ENCODE data around the gene ANKH. TPM values are rescaled to one million over a fixed set of nuclear protein-coding genes. Genes with fewer than 3 reads are reported as not detected.

Gene ANKH
- polyA plus RNA-seq, 4 donors = 9.6 to 21.8 (median 12.9) TPM

- no peak for DNase-seq (ENCODE audit: low read depth in 4 of 4, low spot score in 2 of 4)
Measured at GRCh38 chr5:14767735-14768507, 103.7 kb downstream of the ANKH start.

- DNase-seq (ENCODE audit: low read depth in 4 of 4, low spot score in 2 of 4) = no peak
Measured at GRCh38 chr5:14767053-14767452, 104.5 kb downstream of the ANKH start.

GRCh38 chr5:14766584-14766983 is 105.0 kb downstream of the ANKH start:
- no peak for DNase-seq (ENCODE audit: low read depth in 4 of 4, low spot score in 2 of 4)

GRCh38 chr5:14765587-14765986 is 106.0 kb downstream of the ANKH start:
- DNase-seq (ENCODE audit: low read depth in 4 of 4, low spot score in 2 of 4) = no peak

GRCh38 chr5:14762549-14763216 is 108.9 kb downstream of the ANKH start:
- no peak for DNase-seq (ENCODE audit: low read depth in 4 of 4, low spot score in 2 of 4)

- DNase-seq (ENCODE audit: low read depth in 4 of 4, low spot score in 2 of 4) = no peak
Measured at GRCh38 chr5:14760548-14761002, 111.0 kb downstream of the ANKH start.

DNA sequence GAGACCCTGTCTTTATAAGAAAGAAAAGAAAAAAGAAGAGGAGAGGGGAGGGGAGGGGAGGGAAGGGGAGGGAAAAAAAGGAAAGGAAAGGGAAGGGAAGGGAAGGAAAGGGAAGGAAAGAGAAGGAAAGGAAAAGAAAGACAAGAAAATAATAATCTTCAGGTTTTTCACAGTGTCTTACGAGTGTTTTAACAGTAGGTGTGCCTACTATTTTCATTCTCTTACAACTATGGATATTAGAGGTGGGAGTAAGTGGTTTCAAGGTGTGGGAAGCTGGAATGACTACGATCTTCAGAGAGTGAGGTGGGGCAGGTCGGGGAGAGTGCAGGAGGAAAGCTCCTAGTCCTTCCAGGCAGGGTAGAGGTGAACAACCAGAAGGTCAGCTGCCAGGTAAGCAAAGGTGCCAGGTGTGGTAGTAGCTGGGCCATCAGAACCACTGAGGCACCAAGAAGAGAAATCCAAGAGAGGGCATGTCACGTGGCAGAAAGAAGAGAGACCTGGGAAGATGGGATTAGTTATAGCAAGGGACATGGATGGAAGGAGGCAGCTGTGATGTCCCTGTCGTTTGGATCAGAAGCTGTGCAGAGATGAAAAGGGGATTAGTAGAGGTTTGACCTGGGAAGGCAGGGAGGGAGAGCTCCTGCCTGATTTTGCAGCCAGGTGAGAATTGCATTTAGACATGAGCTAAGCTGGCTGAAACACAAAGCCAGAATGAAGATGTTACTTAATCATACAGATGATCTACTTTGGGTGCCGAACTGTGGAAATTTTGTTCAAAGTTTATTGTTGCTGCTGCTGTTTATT is 111.6 kb downstream of the ANKH start:
- DNase-seq (ENCODE audit: low read depth in 4 of 4, low spot score in 2 of 4) = no peak

GRCh38 chr5:14757850-14758249 is 113.7 kb downstream of the ANKH start:
- no peak for DNase-seq (ENCODE audit: low read depth in 4 of 4, low spot score in 2 of 4)

DNA sequence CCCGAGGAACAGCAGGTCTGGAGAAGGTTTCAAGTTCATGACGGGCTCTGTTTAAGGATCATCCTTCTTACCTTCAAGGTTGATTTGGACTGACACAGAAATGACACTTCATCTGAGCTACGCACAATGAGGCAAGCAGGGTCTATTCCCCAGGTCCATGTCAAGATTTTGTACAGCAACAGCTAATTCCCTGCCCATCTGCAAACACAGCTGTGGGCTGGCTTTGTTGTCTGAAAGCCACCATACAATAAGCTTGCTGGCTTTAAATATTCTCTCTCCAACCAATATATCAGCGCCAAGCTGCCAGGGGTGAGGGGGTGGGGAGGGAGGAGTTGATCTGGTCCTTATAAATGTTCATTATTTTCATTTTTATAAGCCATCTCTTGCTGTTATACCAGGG is 115.1 kb downstream of the ANKH start:
- DNase-seq (ENCODE audit: low read depth in 4 of 4, low spot score in 2 of 4) = no peak

GRCh38 chr5:14753947-14754346 is 117.6 kb downstream of the ANKH start:
- DNase-seq (ENCODE audit: low read depth in 4 of 4, low spot score in 2 of 4) = no peak

GRCh38 chr5:14753292-14753691 is 118.3 kb downstream of the ANKH start:
- DNase-seq (ENCODE audit: low read depth in 4 of 4, low spot score in 2 of 4) = no peak

GRCh38 chr5:14752497-14753071 is 119.0 kb downstream of the ANKH start:
- DNase-seq (ENCODE audit: low read depth in 4 of 4, low spot score in 2 of 4) = no peak

DNA sequence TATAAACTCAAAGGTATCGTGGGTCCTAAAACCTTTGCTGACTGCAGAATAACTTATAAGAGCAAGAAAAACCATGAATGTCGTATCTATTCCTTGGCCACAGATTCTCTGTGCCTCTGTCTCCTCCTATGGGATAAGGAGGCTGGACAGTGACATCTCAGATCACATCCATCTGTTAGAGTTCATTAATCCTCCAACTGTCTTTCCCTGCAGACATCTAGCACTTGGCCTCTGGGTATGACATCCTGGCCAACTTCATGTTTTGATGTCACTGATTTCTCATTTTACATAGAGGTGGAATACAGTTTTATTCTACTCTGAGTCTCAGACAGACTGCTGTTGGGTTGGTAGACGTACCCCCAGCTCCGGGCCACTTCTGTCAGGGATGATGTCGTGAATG is 120.9 kb downstream of the ANKH start:
- no peak for DNase-seq (ENCODE audit: low read depth in 4 of 4, low spot score in 2 of 4)

DNA sequence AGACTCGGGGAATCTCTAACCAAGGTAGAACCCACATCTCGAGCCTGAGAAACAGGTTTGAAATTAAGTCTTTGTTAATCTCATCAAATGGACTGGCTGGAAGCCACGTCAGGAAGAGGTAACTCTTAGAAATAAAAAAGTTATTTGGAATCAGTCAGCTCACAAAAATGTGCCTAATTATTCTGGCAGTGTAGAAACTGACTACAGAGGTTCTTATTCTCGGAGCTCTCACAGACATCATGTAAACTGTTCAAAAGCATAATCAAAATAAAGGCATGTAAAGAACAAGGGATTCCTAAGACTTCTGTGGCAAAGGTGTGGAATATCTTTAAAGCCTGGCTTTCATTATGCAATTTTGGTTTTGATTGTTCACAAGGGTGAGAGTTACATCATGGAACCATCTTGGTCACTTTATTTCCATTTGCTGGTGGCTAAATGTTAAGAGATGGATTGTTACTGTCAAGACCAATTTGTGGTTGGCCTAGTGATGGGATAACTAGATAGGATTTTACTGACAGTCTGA is 121.9 kb downstream of the ANKH start:
- DNase-seq (ENCODE audit: low read depth in 4 of 4, low spot score in 2 of 4) = no peak

GRCh38 chr5:14748180-14748900 is 123.2 kb downstream of the ANKH start:
- no peak for DNase-seq (ENCODE audit: low read depth in 4 of 4, low spot score in 2 of 4)

DNA sequence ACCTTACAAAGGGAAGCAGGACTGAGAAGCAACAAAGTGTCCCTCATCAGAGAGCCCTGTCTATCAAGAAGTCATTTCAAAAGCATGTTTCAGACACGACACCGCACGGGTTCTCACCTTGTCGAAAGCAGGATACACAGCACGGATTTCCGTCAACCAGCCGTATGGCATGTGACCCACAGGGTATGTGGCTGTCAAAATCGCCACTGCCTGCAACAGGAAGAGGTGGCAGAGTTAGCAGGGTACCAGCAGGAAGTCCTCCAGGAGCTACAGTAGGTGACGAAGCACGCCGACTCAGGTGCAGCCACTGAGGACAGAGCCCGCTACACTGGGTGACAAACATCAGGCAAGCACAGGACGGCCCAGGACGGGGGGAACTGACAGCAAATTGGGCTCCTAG is 125.8 kb downstream of the ANKH start:
- DNase-seq (ENCODE audit: low read depth in 4 of 4, low spot score in 2 of 4) = no peak

GRCh38 chr5:14745188-14745563 is 126.4 kb downstream of the ANKH start:
- no peak for DNase-seq (ENCODE audit: low read depth in 4 of 4, low spot score in 2 of 4)

- no peak for DNase-seq (ENCODE audit: low read depth in 4 of 4, low spot score in 2 of 4)
Measured at GRCh38 chr5:14744296-14745187, 127.0 kb downstream of the ANKH start.

Measured in left renal cortex interstitium (tissue), 4 donors.